ENCODE data around the gene CAMKMT.

The CAMKMT gene

GRCh38 chr2:44663471-44664073 lies 301.8 kb downstream of the CAMKMT start:
- DNase-seq, result no peak

- DNase-seq, result no peak
Measured at GRCh38 chr2:44668336-44668735, 306.6 kb downstream of the CAMKMT start.

- no peak for DNase-seq
Measured at GRCh38 chr2:44671276-44671675, 309.5 kb downstream of the CAMKMT start.

GRCh38 chr2:44671916-44672315 lies 310.2 kb downstream of the CAMKMT start:
- DNase-seq, result no peak

- no peak for DNase-seq
Measured at GRCh38 chr2:44672431-44672830, 310.7 kb downstream of the CAMKMT start.

GRCh38 chr2:44674473-44675284 lies 312.9 kb downstream of the CAMKMT start:
- no peak for DNase-seq

- no peak for DNase-seq
Measured at GRCh38 chr2:44676379-44676778, 314.6 kb downstream of the CAMKMT start.

GRCh38 chr2:44679584-44679983 lies 317.8 kb downstream of the CAMKMT start:
- no peak for DNase-seq

- DNase-seq, result no peak
Measured at GRCh38 chr2:44679990-44680389, 318.2 kb downstream of the CAMKMT start.

GRCh38 chr2:44680424-44680971 lies 318.8 kb downstream of the CAMKMT start:
- DNase-seq, result no peak

GRCh38 chr2:44680983-44681531 lies 319.3 kb downstream of the CAMKMT start:
- DNase-seq, result no peak

- DNase-seq, result no peak
Measured at GRCh38 chr2:44682459-44682858, 320.7 kb downstream of the CAMKMT start.

GRCh38 chr2:44684559-44684958 lies 322.8 kb downstream of the CAMKMT start:
- no peak for DNase-seq

- DNase-seq, result no peak
Measured at GRCh38 chr2:44686561-44686960, 324.8 kb downstream of the CAMKMT start.

- no peak for DNase-seq
Measured at GRCh38 chr2:44687686-44688455, 326.1 kb downstream of the CAMKMT start.

GRCh38 chr2:44688456-44689124 lies 326.8 kb downstream of the CAMKMT start:
- DNase-seq, result no peak

- no peak for DNase-seq
Measured at GRCh38 chr2:44689516-44689915, 327.8 kb downstream of the CAMKMT start.

GRCh38 chr2:44691174-44691785 lies 329.5 kb downstream of the CAMKMT start:
- no peak for DNase-seq

- no peak for DNase-seq
Measured at GRCh38 chr2:44692821-44693220, 331.1 kb downstream of the CAMKMT start.

- DNase-seq, result no peak
Measured at GRCh38 chr2:44700824-44701223, 339.1 kb downstream of the CAMKMT start.

- no peak for DNase-seq
Measured at GRCh38 chr2:44705356-44705755, 343.6 kb downstream of the CAMKMT start.

GRCh38 chr2:44705876-44706480 lies 344.2 kb downstream of the CAMKMT start:
- DNase-seq, result no peak
